Mesothelial cell of epicardium (in vitro differentiated cells): ENCODE data around the gene SLC30A7. TPM values are rescaled to one million over a fixed set of nuclear protein-coding genes. Genes with fewer than 3 reads are reported as not detected.

Source experiments
- DNase-seq, 2 experiments: peaks; one replicate each; pipeline ENCODE4 v3.0.0; 2021; ENCODE audit warnings: low spot score in 2 of 2; ENCODE audit not compliant: unreplicated experiment in 2 of 2
- H3K27ac Mint-ChIP-seq: 2 replicates; pipeline ENCODE4 v1.8.0; 2021; ENCODE audit warnings: mixed read lengths
- H3K27me3 Mint-ChIP-seq: 2 replicates; pipeline ENCODE4 v1.8.0; 2021; ENCODE audit warnings: low read depth, mixed read lengths
- H3K36me3 Mint-ChIP-seq: 2 replicates; pipeline ENCODE4 v1.8.0; 2021; ENCODE audit warnings: mixed read lengths
- H3K4me1 Mint-ChIP-seq: 2 replicates; pipeline ENCODE4 v1.8.0; 2021; ENCODE audit warnings: mixed read lengths
- H3K4me3 Mint-ChIP-seq: 2 replicates; pipeline ENCODE4 v1.8.0; 2021; ENCODE audit warnings: mild to moderate bottlenecking, moderate library complexity, mixed read lengths
- H3K9me3 Mint-ChIP-seq: 2 replicates; pipeline ENCODE4 v1.8.0; 2021; ENCODE audit warnings: mixed read lengths
- CTCF ChIP-seq: fragments of 200-600 bp; sonication (generic); IDR thresholded peaks from one replicate; pipeline ENCODE4 v1.5.0; 2021; ENCODE audit warnings: antibody characterized with exemption; ENCODE audit not compliant: unreplicated experiment
- total RNA-seq: library from RNA; stranded (reverse); gene quantifications from 3 replicates; pipeline ENCODE4 v1.2.1, GENCODE V29; 2021

Gene SLC30A7
- total RNA-seq, 1 donor from 2014 or later: 43.5 TPM

GRCh38 chr1:100924212-100924611, 28.3 kb downstream of the SLC30A7 start:
- TF ChIP-seq CTCF: no peak

GRCh38 chr1:100924991-100925390, 29.1 kb downstream of the SLC30A7 start:
- no peak for DNase-seq
- H3K4me1 Mint-ChIP-seq: peaks cover 17% of the 10 kb centered on the region
- no peak for TF ChIP-seq CTCF
- H3K36me3 Mint-ChIP-seq: peaks cover 21% of the 10 kb centered on the region
- no peaks in the 10 kb centered on the region for H3K27me3 Mint-ChIP-seq
- H3K27ac Mint-ChIP-seq: peak overlapping the region; percentile 64
- H3K9me3 Mint-ChIP-seq: peaks cover 10% of the 10 kb centered on the region
- H3K4me3 Mint-ChIP-seq: no peak overlapping the region

More at GRCh38 chr1:100924212-100924611, 28.3 kb downstream of the SLC30A7 start:
- no peaks in the 10 kb centered on the region for H3K27me3 Mint-ChIP-seq
- no peak overlapping the region for H3K4me3 Mint-ChIP-seq
- H3K36me3 Mint-ChIP-seq: peaks cover 20% of the 10 kb centered on the region
- H3K4me1 Mint-ChIP-seq: peaks cover 17% of the 10 kb centered on the region
- H3K9me3 Mint-ChIP-seq: peaks cover 10% of the 10 kb centered on the region
- H3K27ac Mint-ChIP-seq: peak overlapping the region; percentile 4
- no peak for DNase-seq

- TF ChIP-seq CTCF: no peak
- Mint-ChIP-seq H3K27me3 (no peaks in the 10 kb centered on the region), H3K4me3 (no peak overlapping the region), H3K36me3 (peaks cover 21% of the 10 kb centered on the region), H3K4me1 (peaks cover 15% of the 10 kb centered on the region), H3K9me3 (peaks cover 10% of the 10 kb centered on the region), H3K27ac (no peak overlapping the region)
- DNase-seq: no peak
Measured at GRCh38 chr1:100926240-100926639, 30.4 kb downstream of the SLC30A7 start.

- H3K27me3 Mint-ChIP-seq: no peaks in the 10 kb centered on the region
Measured at GRCh38 chr1:100927276-100927675, 31.4 kb downstream of the SLC30A7 start.

GRCh38 chr1:100928128-100928527, 32.2 kb downstream of the SLC30A7 start:
- H3K9me3 Mint-ChIP-seq: peaks cover 10% of the 10 kb centered on the region
- peaks cover 14% of the 10 kb centered on the region for H3K4me1 Mint-ChIP-seq
- H3K36me3 Mint-ChIP-seq: peaks cover 24% of the 10 kb centered on the region
- H3K27me3 Mint-ChIP-seq: no peaks in the 10 kb centered on the region
- no peak overlapping the region for H3K4me3 Mint-ChIP-seq
- TF ChIP-seq CTCF: no peak
- H3K27ac Mint-ChIP-seq: no peak overlapping the region
- no peak for DNase-seq

More at GRCh38 chr1:100927276-100927675, 31.4 kb downstream of the SLC30A7 start:
- H3K9me3 Mint-ChIP-seq: peaks cover 10% of the 10 kb centered on the region
- peaks cover 22% of the 10 kb centered on the region for H3K36me3 Mint-ChIP-seq
- DNase-seq: no peak
- no peak for TF ChIP-seq CTCF
- H3K4me3 Mint-ChIP-seq: no peak overlapping the region
- no peak overlapping the region for H3K27ac Mint-ChIP-seq
- H3K4me1 Mint-ChIP-seq: peaks cover 17% of the 10 kb centered on the region

GRCh38 chr1:100930494-100930893, 34.6 kb downstream of the SLC30A7 start:
- no peak for TF ChIP-seq CTCF
- Mint-ChIP-seq H3K27ac (no peak overlapping the region), H3K4me1 (peaks cover 3% of the 10 kb centered on the region), H3K4me3 (no peak overlapping the region), H3K9me3 (peaks cover 4% of the 10 kb centered on the region), H3K27me3 (no peaks in the 10 kb centered on the region), H3K36me3 (peaks cover 24% of the 10 kb centered on the region)
- DNase-seq: no peak
